Activated naive CD8-positive, alpha-beta T cell treated with anti-CD3 and anti-CD28 coated beads for 36 hours (primary cell): ENCODE results near the gene MROH8. TPM values are rescaled to one million over a fixed set of nuclear protein-coding genes. Genes with fewer than 3 reads are reported as not detected.
"Not testable (repeated sequence)": the region's sequence is repeated elsewhere in the genome, so short reads cannot be mapped to it uniquely, and the experiment has no call there.

Source experiments
- DNase-seq: peaks from one replicate; pipeline ENCODE4 v3.0.0; 2021
- H3K27ac Mint-ChIP-seq: one replicate; pipeline ENCODE4 v1.8.0; 2022; ENCODE audit warnings: mild to moderate bottlenecking, moderate library complexity, mixed read lengths
- H3K27me3 Mint-ChIP-seq: one replicate; pipeline ENCODE4 v1.8.0; 2022; ENCODE audit warnings: mild to moderate bottlenecking, mixed read lengths
- H3K36me3 Mint-ChIP-seq: one replicate; pipeline ENCODE4 v1.8.0; 2021; ENCODE audit warnings: mild to moderate bottlenecking, mixed read lengths
- H3K4me1 Mint-ChIP-seq: one replicate; pipeline ENCODE4 v1.8.0; 2021; ENCODE audit warnings: mixed read lengths
- H3K4me3 Mint-ChIP-seq: one replicate; pipeline ENCODE4 v1.8.0; 2022; ENCODE audit warnings: mild to moderate bottlenecking, moderate library complexity, mixed read lengths
- H3K9me3 Mint-ChIP-seq: one replicate; pipeline ENCODE4 v1.8.0; 2022; ENCODE audit warnings: mixed read lengths
- total RNA-seq, 2 experiments: library from RNA; stranded (reverse); gene quantifications; one replicate each; pipeline ENCODE4 v1.2.3, GENCODE V29; 2021

Gene MROH8
- total RNA-seq, 2 experiments from 2014 or later = 2.2 to 3.0 TPM

DNA sequence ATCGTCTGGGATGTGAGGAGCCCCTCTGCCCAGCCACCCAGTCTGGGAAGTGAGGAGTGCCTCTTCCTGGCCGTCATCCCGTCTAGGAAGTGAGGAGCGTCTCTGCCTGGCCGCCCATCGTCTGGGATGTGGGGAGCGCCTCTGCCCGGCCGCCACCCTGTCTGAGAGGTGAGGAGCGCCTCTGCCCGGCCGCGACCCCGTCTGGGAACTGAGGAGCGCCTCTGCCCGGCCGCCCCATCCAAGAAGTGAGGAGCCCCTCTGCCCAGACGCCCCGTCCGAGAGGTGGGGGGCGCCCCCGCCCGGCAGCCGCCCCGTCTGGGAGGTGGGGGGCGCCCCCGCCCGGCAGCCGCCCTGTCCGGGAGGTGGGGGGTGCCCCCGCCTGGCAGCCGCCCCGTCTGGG, 28.5 kb downstream of the MROH8 start:
- not testable (repeated sequence) for H3K36me3 Mint-ChIP-seq, H3K27me3 Mint-ChIP-seq, DNase-seq, H3K9me3 Mint-ChIP-seq, H3K27ac Mint-ChIP-seq, H3K4me3 Mint-ChIP-seq, H3K4me1 Mint-ChIP-seq

DNA sequence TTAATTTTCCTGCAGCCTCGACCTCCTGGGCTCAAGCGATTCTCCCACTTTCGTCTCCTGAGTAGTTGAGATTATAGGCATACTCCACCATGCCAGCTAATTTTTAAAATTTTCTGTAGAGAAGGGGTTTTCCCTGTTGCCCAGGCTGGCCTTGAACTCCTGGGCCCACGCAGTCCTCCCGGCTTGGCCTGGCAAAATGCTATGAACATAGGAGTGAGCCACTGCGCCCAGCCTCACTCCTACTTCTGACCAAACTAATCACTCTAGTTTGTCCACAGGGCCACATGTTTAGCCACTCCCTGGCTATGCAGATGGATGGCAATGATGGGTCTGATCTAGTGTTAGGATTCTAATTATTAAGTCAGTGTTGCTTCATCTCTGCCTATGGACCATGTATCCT, 32.1 kb downstream of the MROH8 start:
- no peaks in the 10 kb centered on the region for H3K4me1 Mint-ChIP-seq
- H3K27me3 Mint-ChIP-seq = no peaks in the 10 kb centered on the region
- H3K4me3 Mint-ChIP-seq = no peak overlapping the region
- H3K27ac Mint-ChIP-seq = no peak overlapping the region
- no peaks in the 10 kb centered on the region for H3K36me3 Mint-ChIP-seq
- H3K9me3 Mint-ChIP-seq = no peaks in the 10 kb centered on the region
- DNase-seq = no peak

DNA sequence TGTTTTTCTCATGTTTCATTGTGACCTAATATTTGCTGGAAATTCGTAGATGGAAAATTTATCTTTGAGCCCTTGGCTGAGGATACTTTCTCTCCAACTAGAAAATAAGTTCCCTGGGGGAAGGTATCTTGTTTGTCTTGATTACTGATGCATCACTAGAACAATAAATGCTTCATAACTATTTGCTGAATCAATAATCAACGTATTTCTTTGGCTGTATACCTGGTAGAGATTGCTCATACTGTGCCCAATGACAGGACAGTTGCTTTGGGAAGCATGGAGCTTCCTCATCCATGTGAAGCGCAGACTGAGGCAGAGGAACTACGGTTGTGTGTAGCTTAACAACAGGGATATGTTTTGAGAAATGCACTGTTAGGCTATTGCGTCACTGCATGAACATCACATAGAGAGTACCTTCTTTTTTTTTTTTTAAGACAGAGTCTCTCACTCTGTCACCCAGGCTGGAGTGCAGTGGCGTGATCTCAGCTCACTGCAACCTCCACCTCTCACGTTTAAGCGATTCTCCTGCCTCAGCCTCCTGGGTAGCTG, 34.4 kb downstream of the MROH8 start:
- Mint-ChIP-seq H3K9me3 (no peaks in the 10 kb centered on the region), H3K4me3 (no peak overlapping the region), H3K36me3 (peaks cover 2% of the 10 kb centered on the region), H3K4me1 (no peaks in the 10 kb centered on the region), H3K27me3 (no peaks in the 10 kb centered on the region), H3K27ac (no peak overlapping the region)
- DNase-seq = no peak

DNA sequence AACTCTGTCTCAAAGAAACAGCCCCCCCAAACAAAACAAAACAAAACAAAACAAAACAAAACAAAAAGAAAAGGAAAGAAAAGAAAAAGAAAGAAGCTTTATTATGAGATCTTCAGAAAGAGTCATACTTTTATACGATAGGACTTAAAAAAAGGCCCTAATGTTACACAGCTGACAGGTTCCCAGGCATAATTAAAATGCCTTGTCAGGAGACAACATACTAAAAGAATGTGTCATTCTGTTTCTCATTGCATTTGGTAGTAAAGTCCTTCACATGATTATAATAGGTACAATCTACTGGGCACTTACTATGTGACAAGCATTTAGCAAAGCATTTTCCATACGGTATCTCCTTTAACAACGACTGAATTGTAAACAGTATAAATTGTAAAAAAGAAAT, 36.6 kb downstream of the MROH8 start:
- Mint-ChIP-seq H3K36me3 (peaks cover 2% of the 10 kb centered on the region), H3K4me1 (no peaks in the 10 kb centered on the region), H3K27me3 (no peaks in the 10 kb centered on the region), H3K27ac (no peak overlapping the region), H3K9me3 (no peaks in the 10 kb centered on the region), H3K4me3 (no peak overlapping the region)
- no peak for DNase-seq

DNA sequence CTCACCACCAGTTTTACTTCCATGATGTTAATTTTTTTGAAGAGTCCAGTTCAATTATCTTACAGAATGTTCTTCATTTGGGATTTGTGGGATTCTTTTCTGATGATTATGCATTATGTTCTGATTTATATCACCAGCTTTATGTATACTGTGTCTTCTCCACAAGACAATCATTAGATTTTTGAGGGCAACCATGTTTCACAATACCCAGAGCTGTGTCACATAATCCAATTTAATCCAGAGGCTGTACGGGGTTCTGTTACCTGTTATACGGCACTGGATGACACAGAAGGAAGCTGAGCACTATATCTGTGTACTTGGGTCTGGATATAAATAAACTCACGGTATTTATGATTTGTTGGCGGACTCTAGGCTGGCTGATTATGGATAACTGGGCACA, 41.8 kb downstream of the MROH8 start:
- DNase-seq = no peak
- H3K4me1 Mint-ChIP-seq = no peaks in the 10 kb centered on the region
- H3K4me3 Mint-ChIP-seq = no peak overlapping the region
- no peaks in the 10 kb centered on the region for H3K9me3 Mint-ChIP-seq
- no peaks in the 10 kb centered on the region for H3K27me3 Mint-ChIP-seq
- H3K27ac Mint-ChIP-seq = no peak overlapping the region
- peaks cover 2% of the 10 kb centered on the region for H3K36me3 Mint-ChIP-seq

DNA sequence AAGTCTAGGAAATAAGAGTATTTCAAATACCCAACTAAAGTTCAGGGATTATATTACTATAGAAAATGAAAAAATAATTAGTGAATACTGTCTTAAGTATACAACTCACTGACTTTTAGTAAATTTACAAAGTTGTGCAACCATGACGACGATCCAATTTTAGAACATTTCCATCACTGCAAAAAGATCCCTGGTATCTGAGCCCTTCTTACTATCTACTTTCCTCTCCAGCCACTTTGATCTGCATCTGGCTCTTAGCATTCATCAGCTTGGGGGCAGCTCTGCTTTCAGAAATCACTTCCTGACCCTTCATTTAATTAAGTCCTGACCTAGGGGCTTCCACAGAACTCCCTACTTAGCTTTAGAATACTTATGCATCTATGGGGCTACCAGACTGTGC, 45.4 kb downstream of the MROH8 start:
- Mint-ChIP-seq H3K27me3 (no peaks in the 10 kb centered on the region), H3K4me1 (no peaks in the 10 kb centered on the region), H3K4me3 (no peak overlapping the region), H3K27ac (no peak overlapping the region), H3K9me3 (no peaks in the 10 kb centered on the region), H3K36me3 (no peaks in the 10 kb centered on the region)
- no peak for DNase-seq

DNA sequence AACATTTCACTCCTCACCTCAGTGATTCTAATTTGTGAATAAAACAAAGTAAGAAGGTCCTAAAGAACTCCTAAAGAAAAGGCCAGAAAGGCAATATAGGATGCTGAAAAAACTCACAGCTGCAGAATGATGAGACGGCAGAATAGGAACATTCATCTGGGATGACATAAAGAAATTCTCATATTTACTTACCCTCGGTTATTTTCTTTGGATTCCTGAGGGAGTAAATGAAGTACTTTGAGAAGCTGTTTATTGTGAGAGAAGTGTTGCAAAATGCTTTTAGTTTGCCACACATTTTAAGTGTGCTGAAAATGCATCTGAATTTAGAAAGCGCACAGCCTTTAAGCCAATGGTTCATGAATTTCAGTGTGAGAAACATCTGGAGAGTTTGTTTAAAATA, 47.9 kb downstream of the MROH8 start:
- H3K27me3 Mint-ChIP-seq = no peaks in the 10 kb centered on the region
- no peak overlapping the region for H3K27ac Mint-ChIP-seq
- no peaks in the 10 kb centered on the region for H3K36me3 Mint-ChIP-seq
- H3K4me3 Mint-ChIP-seq = no peak overlapping the region
- H3K9me3 Mint-ChIP-seq = no peaks in the 10 kb centered on the region
- no peak for DNase-seq
- H3K4me1 Mint-ChIP-seq = no peaks in the 10 kb centered on the region

DNA sequence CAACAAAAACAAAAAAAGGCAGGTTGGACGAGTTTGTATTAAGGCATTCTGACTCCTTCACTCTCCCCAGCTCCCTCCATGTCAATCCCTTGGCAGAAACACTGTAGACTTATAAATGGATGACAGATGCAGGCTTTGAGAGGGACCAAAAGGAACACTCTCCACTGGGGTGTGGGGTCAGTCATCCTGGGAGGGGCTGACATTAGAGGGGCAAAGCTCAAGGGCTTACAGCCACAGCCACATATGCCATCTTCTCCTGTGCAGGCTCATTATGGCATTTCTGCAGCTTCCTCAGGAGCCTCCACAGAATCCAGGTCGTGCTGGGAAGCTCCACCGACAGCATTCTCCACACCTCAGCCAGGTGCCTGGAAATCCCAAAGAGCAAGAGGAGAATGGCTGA, 50.5 kb downstream of the MROH8 start:
- no peaks in the 10 kb centered on the region for H3K9me3 Mint-ChIP-seq
- no peak overlapping the region for H3K27ac Mint-ChIP-seq
- no peaks in the 10 kb centered on the region for H3K4me1 Mint-ChIP-seq
- no peak overlapping the region for H3K4me3 Mint-ChIP-seq
- H3K27me3 Mint-ChIP-seq = no peaks in the 10 kb centered on the region
- no peaks in the 10 kb centered on the region for H3K36me3 Mint-ChIP-seq
- no peak for DNase-seq

DNA sequence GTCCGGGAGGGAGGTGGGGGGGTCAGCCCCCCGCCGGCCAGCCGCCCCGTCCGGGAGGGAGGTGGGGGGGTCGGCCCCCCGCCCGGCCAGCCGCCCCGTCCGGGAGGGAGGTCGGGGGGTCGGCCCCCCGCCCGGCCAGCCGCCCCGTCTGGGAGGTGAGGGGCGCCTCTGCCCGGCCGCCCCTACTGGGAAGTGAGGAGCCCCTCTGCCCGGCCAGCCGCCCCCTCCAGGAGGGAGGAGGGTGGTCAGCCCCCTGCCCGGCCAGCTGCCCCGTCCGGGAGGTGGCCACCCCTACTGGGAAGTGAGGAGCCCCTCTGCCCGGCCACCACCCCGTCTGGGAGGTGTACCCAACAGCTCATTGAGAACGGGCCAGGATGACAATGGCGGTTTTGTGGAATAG, 53.1 kb downstream of the MROH8 start:
- not testable (repeated sequence) for DNase-seq, H3K27me3 Mint-ChIP-seq, H3K9me3 Mint-ChIP-seq, H3K27ac Mint-ChIP-seq, H3K36me3 Mint-ChIP-seq, H3K4me1 Mint-ChIP-seq, H3K4me3 Mint-ChIP-seq

DNA sequence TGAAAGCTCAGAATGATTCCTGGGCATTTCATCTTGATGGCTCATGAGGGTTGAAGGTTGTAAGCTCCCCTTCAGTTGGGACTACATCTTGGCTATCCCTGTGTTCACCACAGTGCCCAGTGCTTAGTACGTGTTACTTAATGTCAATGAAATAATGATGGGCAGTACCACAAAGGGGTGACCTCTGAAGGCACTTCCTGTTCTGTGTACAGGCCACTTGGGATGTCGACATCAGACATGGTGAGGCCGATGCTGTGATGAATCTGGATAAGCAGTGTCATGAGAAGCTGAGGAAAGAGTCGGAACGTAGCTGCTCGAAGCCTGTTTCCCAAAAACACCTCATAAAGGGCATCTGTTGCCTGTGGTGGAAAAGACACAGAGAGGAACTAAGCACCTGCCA, 55.9 kb downstream of the MROH8 start:
- no peaks in the 10 kb centered on the region for H3K27me3 Mint-ChIP-seq
- no peak for DNase-seq

DNA sequence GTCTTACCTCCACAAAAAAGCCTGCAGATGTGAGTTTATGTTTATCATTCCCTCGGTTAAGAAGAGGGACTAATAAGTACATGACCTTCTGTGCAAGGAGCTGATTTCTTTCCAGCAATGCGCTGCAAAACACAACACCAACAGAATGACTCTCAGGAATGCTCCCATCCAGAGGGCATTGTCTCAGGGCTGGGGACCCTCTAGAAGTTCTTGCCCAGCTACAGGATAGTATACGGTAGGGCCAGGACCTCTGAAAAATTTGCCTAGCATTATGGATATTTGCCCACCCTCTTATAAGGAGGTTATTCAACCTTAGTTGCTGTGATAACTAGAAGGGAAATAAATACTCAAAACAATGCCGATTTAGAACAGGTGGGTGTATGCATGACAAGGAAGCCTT, 58.9 kb downstream of the MROH8 start:
- H3K4me3 Mint-ChIP-seq = no peak overlapping the region
- no peaks in the 10 kb centered on the region for H3K27me3 Mint-ChIP-seq
- no peaks in the 10 kb centered on the region for H3K36me3 Mint-ChIP-seq
- H3K4me1 Mint-ChIP-seq = no peaks in the 10 kb centered on the region
- H3K27ac Mint-ChIP-seq = no peak overlapping the region
- DNase-seq = no peak
- H3K9me3 Mint-ChIP-seq = no peaks in the 10 kb centered on the region

More for the DNA sequence above, 55.9 kb downstream of the MROH8 start:
- Mint-ChIP-seq H3K27ac (no peak overlapping the region), H3K4me1 (no peaks in the 10 kb centered on the region), H3K4me3 (no peak overlapping the region), H3K36me3 (no peaks in the 10 kb centered on the region), H3K9me3 (no peaks in the 10 kb centered on the region)

DNA sequence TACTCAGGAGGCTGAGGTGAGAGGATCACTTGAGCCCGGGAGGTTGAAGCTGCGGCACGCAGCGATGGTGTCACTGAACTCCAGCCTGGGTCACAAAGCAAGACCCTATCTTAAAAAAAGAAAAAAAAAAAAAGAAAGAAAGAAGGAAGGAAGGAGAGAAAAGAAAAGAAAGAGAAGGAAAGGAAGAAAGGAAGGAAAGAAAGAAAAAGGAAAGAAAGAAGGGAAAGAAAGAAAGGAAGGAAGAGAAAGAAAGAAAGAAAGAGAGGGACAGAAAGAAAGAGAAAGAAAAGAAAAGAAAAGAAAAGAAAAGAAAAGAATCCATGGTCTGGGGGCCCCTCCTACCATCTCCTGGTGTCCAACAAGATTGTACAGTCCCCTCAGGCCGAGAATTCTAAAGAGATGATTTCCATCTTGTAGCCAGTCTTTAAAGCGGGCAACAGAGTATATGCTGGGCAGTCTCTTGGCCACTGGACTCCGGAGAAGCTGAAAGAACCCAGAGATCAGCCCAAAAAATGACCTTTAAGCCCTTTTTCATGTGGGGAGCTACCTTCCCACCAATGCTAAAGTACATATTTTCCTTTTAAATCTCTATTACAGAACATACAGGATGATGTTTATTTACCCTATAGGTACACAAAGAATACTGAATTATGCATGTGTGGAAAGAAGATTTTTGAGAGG, 59.9 kb downstream of the MROH8 start:
- no peak overlapping the region for H3K27ac Mint-ChIP-seq
- no peak overlapping the region for H3K4me3 Mint-ChIP-seq
- no peak for DNase-seq
- no peaks in the 10 kb centered on the region for H3K36me3 Mint-ChIP-seq
- H3K4me1 Mint-ChIP-seq = no peaks in the 10 kb centered on the region
- H3K27me3 Mint-ChIP-seq = no peaks in the 10 kb centered on the region
- no peaks in the 10 kb centered on the region for H3K9me3 Mint-ChIP-seq

DNA sequence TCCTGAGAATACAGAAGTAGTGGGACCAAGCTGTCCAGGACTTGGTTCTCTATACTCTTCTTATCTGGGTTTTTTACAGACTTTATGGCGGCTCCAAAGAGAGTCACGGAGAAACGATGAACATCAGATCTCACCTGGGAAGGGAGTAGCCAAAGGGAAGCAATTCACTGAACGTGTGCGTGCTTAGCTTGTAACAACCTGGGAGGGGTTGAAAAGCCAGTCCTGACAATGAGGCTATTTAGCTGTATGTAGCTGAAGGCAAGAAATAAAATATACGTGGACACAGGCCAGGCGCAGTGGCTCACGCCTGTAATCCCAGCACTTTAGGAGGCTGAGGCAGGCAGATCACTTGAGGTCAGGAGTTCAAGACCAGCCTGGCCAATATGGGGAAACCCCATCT, 65.3 kb downstream of the MROH8 start:
- H3K36me3 Mint-ChIP-seq = no peaks in the 10 kb centered on the region
- no peaks in the 10 kb centered on the region for H3K9me3 Mint-ChIP-seq
- H3K4me1 Mint-ChIP-seq = peaks cover 3% of the 10 kb centered on the region
- H3K27ac Mint-ChIP-seq = no peak overlapping the region
- no peak overlapping the region for H3K4me3 Mint-ChIP-seq
- no peak for DNase-seq
- no peaks in the 10 kb centered on the region for H3K27me3 Mint-ChIP-seq

DNA sequence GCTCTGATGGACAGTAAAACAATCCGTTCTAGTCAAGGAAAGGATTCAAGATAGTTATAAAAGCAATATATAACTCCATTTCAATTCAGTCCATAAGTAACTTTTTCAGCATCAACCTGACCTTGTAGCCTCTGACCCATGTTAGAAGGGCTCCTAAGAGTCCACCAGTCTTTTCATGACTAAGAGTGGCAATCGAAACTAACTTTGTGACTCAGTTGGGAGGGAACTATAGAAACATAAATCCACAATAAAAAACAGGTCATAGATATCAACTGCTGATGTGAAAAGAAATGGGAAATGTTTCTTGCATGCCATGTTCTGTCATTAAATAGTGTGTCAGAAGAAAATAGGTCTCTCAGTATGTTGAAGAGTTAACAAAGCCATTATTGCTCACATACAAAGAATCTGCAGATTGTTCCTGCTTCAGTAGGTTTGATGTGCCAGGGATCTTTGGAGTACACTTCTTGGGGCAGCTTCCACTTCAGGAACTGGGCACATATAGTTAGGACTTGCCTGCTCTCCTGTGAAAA, 67.4 kb downstream of the MROH8 start:
- no peak for DNase-seq
- peaks cover 3% of the 10 kb centered on the region for H3K4me1 Mint-ChIP-seq
- no peaks in the 10 kb centered on the region for H3K27me3 Mint-ChIP-seq
- no peak overlapping the region for H3K4me3 Mint-ChIP-seq
- H3K27ac Mint-ChIP-seq = no peak overlapping the region
- no peaks in the 10 kb centered on the region for H3K36me3 Mint-ChIP-seq
- no peaks in the 10 kb centered on the region for H3K9me3 Mint-ChIP-seq

DNA sequence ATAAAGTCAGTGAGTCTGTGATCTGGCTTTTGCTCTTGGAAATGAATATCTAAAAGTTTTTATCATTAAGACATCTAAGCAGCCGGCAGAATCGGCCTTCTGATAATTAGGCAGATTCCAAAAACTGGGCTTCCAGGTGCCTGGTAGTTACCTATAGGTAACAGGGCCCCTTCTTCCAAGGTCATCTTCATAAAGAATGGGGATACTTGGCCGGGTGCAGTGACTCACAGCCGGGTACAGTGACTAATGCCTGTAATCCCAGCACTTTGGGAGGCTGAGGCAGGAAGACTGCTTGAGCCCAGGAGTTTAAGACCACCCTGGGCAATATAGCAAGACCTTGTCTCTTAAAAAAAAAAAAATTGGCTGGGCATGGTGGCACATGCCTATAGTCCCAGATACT, 70.7 kb downstream of the MROH8 start:
- H3K27ac Mint-ChIP-seq = no peak overlapping the region
- DNase-seq = no peak
- no peaks in the 10 kb centered on the region for H3K27me3 Mint-ChIP-seq
- H3K4me3 Mint-ChIP-seq = no peak overlapping the region
- H3K9me3 Mint-ChIP-seq = no peaks in the 10 kb centered on the region
- no peaks in the 10 kb centered on the region for H3K36me3 Mint-ChIP-seq
- H3K4me1 Mint-ChIP-seq = peaks cover 3% of the 10 kb centered on the region

DNA sequence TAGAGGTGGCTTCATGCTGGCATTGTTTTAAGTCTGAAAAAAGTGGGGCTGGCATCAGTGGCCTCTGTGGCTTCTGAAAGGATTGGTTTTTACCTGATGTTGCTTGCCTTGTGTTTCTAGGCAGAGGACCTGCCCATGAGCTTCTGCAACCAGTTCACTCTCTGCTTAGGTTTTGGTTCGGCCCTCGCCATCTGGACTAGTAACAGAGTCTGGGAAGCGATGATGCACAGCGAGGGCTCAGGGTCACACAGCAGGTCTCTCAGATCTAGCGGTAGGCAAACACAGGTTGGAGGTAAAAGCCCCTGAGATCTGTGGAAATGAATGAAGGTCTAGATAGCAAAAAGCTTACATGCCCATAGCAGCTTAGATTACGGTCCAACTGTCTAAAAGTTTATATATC, 76.8 kb downstream of the MROH8 start:
- Mint-ChIP-seq H3K9me3 (no peaks in the 10 kb centered on the region), H3K27me3 (no peaks in the 10 kb centered on the region), H3K4me1 (no peaks in the 10 kb centered on the region), H3K4me3 (no peak overlapping the region), H3K36me3 (no peaks in the 10 kb centered on the region), H3K27ac (no peak overlapping the region)
- no peak for DNase-seq
